GM19238 (cell line): Measurements from ENCODE around the gene NDUFB8.

Experiments
- DNase-seq: peaks from one replicate; pipeline ENCODE4 v3.0.0; 2011; ENCODE audit warnings: low spot score; ENCODE audit not compliant: insufficient read length

NDUFB8 gene

GRCh38 chr10:100537475-100537874 is 7.8 kb upstream of the NDUFB8 start:
- no peak for DNase-seq

- peak; percentile 92 for DNase-seq
These were observed 6.2 kb upstream of the NDUFB8 start, which contains the start of gene HIF1AN for GRCh38 chr10:100535715-100536353. Gene HIF1AN (plus strand): TSS chr10:100535943. CDS start chr10:100535959, 16 bp downstream.

- DNase-seq, result no peak
These were observed 5.7 kb upstream of the NDUFB8 start for GRCh38 chr10:100535338-100535714.

GRCh38 chr10:100534726-100535125 is 5.1 kb upstream of the NDUFB8 start:
- no peak for DNase-seq

- no peak for DNase-seq
These were observed 2.1 kb upstream of the NDUFB8 start for GRCh38 chr10:100531761-100532160.

GRCh38 chr10:100528921-100529474 is 673 bp downstream of the NDUFB8 start:
- no peak for DNase-seq

GRCh38 chr10:100528123-100528886 is 1.4 kb downstream of the NDUFB8 start:
- no peak for DNase-seq

GRCh38 chr10:100524638-100525037 is 5.0 kb downstream of the NDUFB8 start:
- DNase-seq, result no peak

- DNase-seq, result no peak
These were observed 5.5 kb downstream of the NDUFB8 start for GRCh38 chr10:100524206-100524605.

GRCh38 chr10:100522945-100523344 is 6.7 kb downstream of the NDUFB8 start:
- no peak for DNase-seq

- DNase-seq, result no peak
These were observed 7.4 kb downstream of the NDUFB8 start for GRCh38 chr10:100522107-100522801.

GRCh38 chr10:100520811-100521210 is 8.9 kb downstream of the NDUFB8 start:
- DNase-seq, result no peak

- DNase-seq, result no peak
These were observed 10.2 kb downstream of the NDUFB8 start, which contains the start of gene SEC31B for GRCh38 chr10:100519311-100520051. Gene SEC31B (minus strand): TSS chr10:100519861. CDS start chr10:100516952, 2,909 bp downstream.

- DNase-seq, result no peak
These were observed 10.9 kb downstream of the NDUFB8 start for GRCh38 chr10:100518761-100519241.

- DNase-seq, result no peak
These were observed 12.8 kb downstream of the NDUFB8 start for GRCh38 chr10:100516847-100517246.

GRCh38 chr10:100515612-100516011 is 14.1 kb downstream of the NDUFB8 start:
- DNase-seq, result no peak

GRCh38 chr10:100510533-100511308 is 18.9 kb downstream of the NDUFB8 start:
- DNase-seq, result no peak

GRCh38 chr10:100509241-100509840 is 20.3 kb downstream of the NDUFB8 start:
- no peak for DNase-seq

- DNase-seq, result peak; percentile 37
These were observed 20.9 kb downstream of the NDUFB8 start for GRCh38 chr10:100508691-100509150.

GRCh38 chr10:100508266-100508665 is 21.4 kb downstream of the NDUFB8 start:
- no peak for DNase-seq
